GM13977 (cell line): Measurements from ENCODE around the gene ASB13.

Experiments used
- DNase-seq: peaks from one replicate; pipeline ENCODE4 v3.0.0; 2012; ENCODE audit warnings: low spot score
- in situ Hi-C: fragments of 300-500 bp; cut with MboI; formaldehyde crosslinking; loops from one replicate; pipeline ENCODE4 v1.12.0; 2022; ENCODE audit warnings: low sequenced_read_pairs, low pct_unique_long_range_greater_than_20kb, mixed read lengths, inconsistent platforms; ENCODE audit not compliant: unreplicated experiment
- TF ChIP-seq, protein P1 (sequence below): IDR thresholded peaks from 2 replicates; pipeline ENCODE4 v1.5.1; 2012; ENCODE audit warnings: mild to moderate bottlenecking, control low read depth; ENCODE audit not compliant: insufficient read depth; ENCODE audit errors: extremely low read depth, missing control alignments

The ASB13 gene

GRCh38 chr10:5641501-5641900 is 24.9 kb downstream of the ASB13 start:
- TF ChIP-seq, protein P1, sequence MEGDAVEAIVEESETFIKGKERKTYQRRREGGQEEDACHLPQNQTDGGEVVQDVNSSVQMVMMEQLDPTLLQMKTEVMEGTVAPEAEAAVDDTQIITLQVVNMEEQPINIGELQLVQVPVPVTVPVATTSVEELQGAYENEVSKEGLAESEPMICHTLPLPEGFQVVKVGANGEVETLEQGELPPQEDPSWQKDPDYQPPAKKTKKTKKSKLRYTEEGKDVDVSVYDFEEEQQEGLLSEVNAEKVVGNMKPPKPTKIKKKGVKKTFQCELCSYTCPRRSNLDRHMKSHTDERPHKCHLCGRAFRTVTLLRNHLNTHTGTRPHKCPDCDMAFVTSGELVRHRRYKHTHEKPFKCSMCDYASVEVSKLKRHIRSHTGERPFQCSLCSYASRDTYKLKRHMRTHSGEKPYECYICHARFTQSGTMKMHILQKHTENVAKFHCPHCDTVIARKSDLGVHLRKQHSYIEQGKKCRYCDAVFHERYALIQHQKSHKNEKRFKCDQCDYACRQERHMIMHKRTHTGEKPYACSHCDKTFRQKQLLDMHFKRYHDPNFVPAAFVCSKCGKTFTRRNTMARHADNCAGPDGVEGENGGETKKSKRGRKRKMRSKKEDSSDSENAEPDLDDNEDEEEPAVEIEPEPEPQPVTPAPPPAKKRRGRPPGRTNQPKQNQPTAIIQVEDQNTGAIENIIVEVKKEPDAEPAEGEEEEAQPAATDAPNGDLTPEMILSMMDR: no peak
- in situ Hi-C loops: no loop called here
- no peak for DNase-seq

- in situ Hi-C loops: no loop called here
- no peak for DNase-seq
- TF ChIP-seq, protein P1: no peak
Measured at GRCh38 chr10:5640501-5640900, 25.9 kb downstream of the ASB13 start.

GRCh38 chr10:5640036-5640435 is 26.4 kb downstream of the ASB13 start:
- DNase-seq: no peak
- TF ChIP-seq, protein P1: no peak
- in situ Hi-C loops: no loop called here

DNA sequence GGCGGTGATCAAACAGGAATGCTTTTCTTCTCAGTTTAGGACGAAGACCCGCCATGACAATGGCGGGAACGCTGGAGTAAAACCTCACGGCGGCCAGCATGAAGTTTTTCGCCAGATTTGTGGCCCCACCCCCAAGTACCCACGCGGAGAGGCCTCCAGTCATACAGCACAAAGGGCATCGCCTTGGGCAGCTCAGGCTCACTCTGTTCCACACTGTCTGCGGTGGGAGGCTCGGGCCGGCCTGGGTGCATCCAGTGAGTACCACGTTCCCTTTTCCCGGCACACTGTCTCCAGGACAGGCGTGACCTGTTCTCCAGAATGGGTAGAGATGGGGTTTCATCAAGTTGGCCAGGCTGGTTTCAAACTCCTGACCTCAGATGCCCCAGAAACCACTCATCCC is 27.3 kb downstream of the ASB13 start:
- no peak for DNase-seq
- TF ChIP-seq, protein P1: no peak
- in situ Hi-C loops: no loop called here

DNA sequence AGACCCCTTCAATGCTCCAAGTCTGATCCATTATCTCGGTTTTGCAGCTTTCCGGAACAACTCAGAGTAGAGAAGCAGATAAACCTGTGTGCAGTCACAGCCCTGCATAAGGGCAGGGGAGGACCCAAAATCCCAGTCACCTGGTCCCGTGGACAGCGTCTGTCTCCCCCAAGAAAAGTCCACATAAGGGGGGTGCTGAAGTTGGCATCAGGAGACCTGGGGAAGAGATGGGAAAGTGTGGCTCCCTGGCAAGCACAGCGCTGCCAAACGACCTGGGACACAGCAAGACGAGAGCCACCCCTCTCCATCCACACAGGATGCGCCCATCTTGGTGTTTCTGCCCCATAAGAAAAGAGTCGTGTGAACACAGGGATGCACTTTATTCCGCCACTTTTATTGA is 27.9 kb downstream of the ASB13 start:
- DNase-seq: no peak
- TF ChIP-seq, protein P1: no peak
- in situ Hi-C loops: no loop called here

DNA sequence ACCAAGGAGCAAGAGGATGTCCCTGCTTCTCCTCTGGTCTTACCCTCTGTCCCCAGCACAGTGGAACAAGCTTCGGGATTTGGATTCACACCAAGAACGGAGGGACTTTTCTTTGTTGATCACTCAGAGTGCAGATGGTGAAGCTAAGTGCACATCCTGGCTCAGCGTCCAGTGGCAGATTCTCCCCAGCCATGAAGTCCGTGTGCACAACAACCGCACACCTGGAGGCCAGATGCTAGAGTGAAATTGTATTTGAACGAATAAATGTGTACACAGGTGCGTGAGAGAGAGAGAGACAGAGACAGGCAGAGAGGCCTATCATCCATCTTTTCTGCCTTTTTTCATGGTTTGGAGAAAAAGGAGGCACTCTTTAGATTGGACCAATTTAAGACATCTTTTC is 31.5 kb downstream of the ASB13 start:
- in situ Hi-C loops: no loop called here
- no peak for DNase-seq
- TF ChIP-seq, protein P1: no peak
